OCI-LY1 (cell line): Measurements from ENCODE around the gene DLX6.

Source experiments
- H2AFZ ChIP-seq: fragments of 200-600 bp; sonication (generic), shearing (Covaris generic); 2 replicates; pipeline ENCODE4 v1.6.0; 2014; ENCODE audit warnings: antibody characterized with exemption, mild to moderate bottlenecking, low read length
- H3F3A ChIP-seq: fragments of 200-600 bp; sonication (generic), shearing (Covaris generic); 2 replicates; pipeline ENCODE4 v1.6.0; 2014; ENCODE audit warnings: mild to moderate bottlenecking, antibody characterized with exemption, low read length, moderate library complexity; ENCODE audit not compliant: insufficient read depth
- H3K27ac ChIP-seq: fragments of 200-600 bp; sonication (generic); 2 replicates; pipeline ENCODE4 v1.5.1; 2014; ENCODE audit warnings: low read length, mixed run types, mild to moderate bottlenecking, low read depth; ENCODE audit not compliant: poor library complexity, severe bottlenecking
- H3K27me3 ChIP-seq: fragments of 200-600 bp; sonication (generic); 2 replicates; pipeline ENCODE4 v1.6.0; 2014; ENCODE audit warnings: antibody characterized with exemption, mild to moderate bottlenecking, low read length, moderate library complexity; ENCODE audit not compliant: insufficient read depth
- H3K36me3 ChIP-seq: fragments of 200-600 bp; sonication (generic); 2 replicates; pipeline ENCODE4 v1.6.1; 2014; ENCODE audit warnings: mild to moderate bottlenecking, antibody characterized with exemption, low read length, moderate library complexity, mixed read lengths; ENCODE audit not compliant: insufficient read depth
- H3K4me1 ChIP-seq: fragments of 200-600 bp; sonication (generic); 2 replicates; pipeline ENCODE4 v1.5.1; 2014; ENCODE audit warnings: mild to moderate bottlenecking, low read length, moderate library complexity; ENCODE audit not compliant: insufficient read depth, severe bottlenecking
- H3K4me2 ChIP-seq: fragments of 200-600 bp; sonication (generic), shearing (Covaris generic); 2 replicates; pipeline ENCODE4 v1.6.1; 2014; ENCODE audit warnings: low read length
- H3K4me3 ChIP-seq: fragments of 200-600 bp; sonication (generic); 2 replicates; pipeline ENCODE4 v1.5.1; 2014; ENCODE audit warnings: low read length, low read depth, mild to moderate bottlenecking, mixed read lengths; ENCODE audit not compliant: poor library complexity, severe bottlenecking
- H3K79me2 ChIP-seq: fragments of 200-600 bp; shearing (Covaris generic); 2 replicates; pipeline ENCODE4 v1.6.1; 2016; ENCODE audit warnings: mixed run types, low read length, mixed read lengths; ENCODE audit not compliant: insufficient read depth
- H3K9ac ChIP-seq: fragments of 200-600 bp; sonication (generic), shearing (Covaris generic); 2 replicates; pipeline ENCODE4 v1.6.1; 2014; ENCODE audit warnings: mild to moderate bottlenecking, low read length, mixed read lengths
- H3K9me2 ChIP-seq: fragments of 200-600 bp; sonication (generic), shearing (Covaris generic); 2 replicates; pipeline ENCODE4 v1.6.1; 2014; ENCODE audit warnings: low read depth, mild to moderate bottlenecking, low read length, mixed read lengths
- H3K9me3 ChIP-seq: fragments of 200-600 bp; shearing (Covaris generic); 2 replicates; pipeline ENCODE4 v1.6.1; 2014; ENCODE audit warnings: low read length, mixed read lengths
- H4K20me1 ChIP-seq: fragments of 200-600 bp; sonication (generic), shearing (Covaris generic); 2 replicates; pipeline ENCODE4 v1.6.0; 2016; ENCODE audit warnings: mild to moderate bottlenecking, low read length; ENCODE audit not compliant: insufficient read depth
- CTCF ChIP-seq: fragments of 200-600 bp; sonication (generic), shearing (Covaris generic); IDR thresholded peaks from 2 replicates; pipeline ENCODE4 v1.5.1; 2017; ENCODE audit warnings: mild to moderate bottlenecking, antibody characterized with exemption, low read length, moderate library complexity, mixed read lengths
- EZH2 ChIP-seq: fragments of 200-600 bp; sonication (generic), shearing (Covaris generic); IDR thresholded peaks from 2 replicates; pipeline ENCODE4 v1.8.0; 2017; ENCODE audit warnings: borderline replicate concordance, mixed run types, mild to moderate bottlenecking, antibody characterized with exemption, low read length, moderate library complexity, mixed read lengths

The DLX6 gene

GRCh38 chr7:97008275-97008917, 3.0 kb downstream of the DLX6 start:
- Histone ChIP-seq H3K4me2 (no peak overlapping the region), H3F3A (no peaks in the 10 kb centered on the region), H4K20me1 (no peaks in the 10 kb centered on the region), H3K9me2 (no peaks in the 10 kb centered on the region), H3K27me3 (0 out of 2 replicates have a peak, but pooled peaks cover 8% of the 10 kb centered on the region), H3K9me3 (no peaks in the 10 kb centered on the region), H3K4me1 (no peaks in the 10 kb centered on the region), H3K27ac (no peak overlapping the region), H3K36me3 (no peaks in the 10 kb centered on the region), H2AFZ (no peak overlapping the region), H3K4me3 (no peak overlapping the region), H3K9ac (no peak overlapping the region), H3K79me2 (no peaks in the 10 kb centered on the region)
- TF ChIP-seq CTCF: no peak
- TF ChIP-seq EZH2: no peak

- H2AFZ ChIP-seq: no peak overlapping the region
- no peak overlapping the region for H3K4me2 ChIP-seq
- no peaks in the 10 kb centered on the region for H3K9me2 ChIP-seq
- H3K4me3 ChIP-seq: no peak overlapping the region
- TF ChIP-seq EZH2: no peak
- no peak for TF ChIP-seq CTCF
- H3K27ac ChIP-seq: no peak overlapping the region
- H3K9me3 ChIP-seq: no peaks in the 10 kb centered on the region
- H3K4me1 ChIP-seq: no peaks in the 10 kb centered on the region
- H4K20me1 ChIP-seq: no peaks in the 10 kb centered on the region
- no peak overlapping the region for H3K9ac ChIP-seq
- H3K36me3 ChIP-seq: no peaks in the 10 kb centered on the region
- 0 out of 2 replicates have a peak, but pooled peaks cover 5% of the 10 kb centered on the region for H3K27me3 ChIP-seq
- no peaks in the 10 kb centered on the region for H3K79me2 ChIP-seq
- H3F3A ChIP-seq: no peaks in the 10 kb centered on the region
Measured at GRCh38 chr7:97009753-97010732, 4.7 kb downstream of the DLX6 start.

GRCh38 chr7:97011104-97011503, 5.8 kb downstream of the DLX6 start:
- Histone ChIP-seq H3K9me2 (no peaks in the 10 kb centered on the region), H3K27me3 (0 out of 2 replicates have a peak, but pooled peaks cover 3% of the 10 kb centered on the region), H3K79me2 (no peaks in the 10 kb centered on the region), H3K4me2 (no peak overlapping the region), H4K20me1 (no peaks in the 10 kb centered on the region), H3K36me3 (no peaks in the 10 kb centered on the region), H2AFZ (no peak overlapping the region), H3K9me3 (no peaks in the 10 kb centered on the region), H3K9ac (no peak overlapping the region), H3K27ac (no peak overlapping the region), H3F3A (no peaks in the 10 kb centered on the region), H3K4me1 (no peaks in the 10 kb centered on the region), H3K4me3 (no peak overlapping the region)
- TF ChIP-seq CTCF (no peak), EZH2 (no peak)
